Right atrium auricular region (tissue), 2 donors: Measurements from ENCODE around the gene TMEM245. TPM values are rescaled to one million over a fixed set of nuclear protein-coding genes. Genes with fewer than 3 reads are reported as not detected.

Experiments used
- DNase-seq: peaks from one replicate; pipeline ENCODE4 v3.0.0-alpha.2; 2019; ENCODE audit warnings: low spot score
- H3K27ac ChIP-seq, 2 donors: fragments of 200-600 bp; sonication (generic); 1 replicate in 1 of 2; 2 replicates in 1 of 2; pipeline ENCODE4 v1.5.1; 2016 to 2019
- H3K27me3 ChIP-seq, 2 donors: fragments of 200-600 bp; sonication (generic); one replicate each; pipeline versions ENCODE4 v1.5.1 to v1.6.0; 2017 to 2019
- H3K36me3 ChIP-seq: fragments of 200-600 bp; sonication (generic); one replicate; pipeline ENCODE4 v1.5.1; 2016
- H3K4me1 ChIP-seq, 2 donors: fragments of 200-600 bp; sonication (generic); one replicate each; pipeline versions ENCODE4 v1.5.1 to v1.6.0; 2017 to 2019
- H3K4me3 ChIP-seq, 2 donors: fragments of 200-600 bp; sonication (generic); 1 replicate in 1 of 2; 2 replicates in 1 of 2; pipeline ENCODE4 v1.5.1; 2017 to 2019; ENCODE audit warnings: mild to moderate bottlenecking in 1 of 2, moderate library complexity in 1 of 2
- H3K9me3 ChIP-seq, 2 donors: fragments of 200-600 bp; sonication (generic); one replicate each; pipeline ENCODE4 v1.5.1; 2019
- CTCF ChIP-seq, 2 donors: fragments of 200-600 bp; sonication (generic); IDR thresholded peaks; one replicate each; pipeline ENCODE4 v1.5.1; 2019; ENCODE audit warnings: antibody characterized with exemption in 2 of 2
- total RNA-seq, 2 donors: library from RNA; depleted of rRNA; stranded (reverse); fragments of >200 nt; gene quantifications; one replicate each; pipeline ENCODE4 v1.1.0, GENCODE V29; 2016

TMEM245 gene
- total RNA-seq, 2 donors from 2014 or later, result 89.0 to 95.1 TPM

- H3K27me3 ChIP-seq, result no peaks in the 10 kb centered on the region
- H3K36me3 ChIP-seq, result peaks cover 9% of the 10 kb centered on the region
- no peaks in the 10 kb centered on the region for H3K9me3 ChIP-seq
- DNase-seq, result no peak
- H3K27ac ChIP-seq, result no peak overlapping the region
- no peak overlapping the region for H3K4me3 ChIP-seq
- TF ChIP-seq CTCF (IDR thresholded peaks at IDR 0.05), result no peak
- peaks cover 0 to 53% of the 10 kb centered on the region in 2 donors for H3K4me1 ChIP-seq
Measured at GRCh38 chr9:109019420-109019819, 100.3 kb downstream of the TMEM245 start.

GRCh38 chr9:109017493-109017892, 102.3 kb downstream of the TMEM245 start:
- H3K4me3 ChIP-seq, result no peak overlapping the region
- H3K27me3 ChIP-seq, result no peaks in the 10 kb centered on the region
- TF ChIP-seq CTCF (IDR thresholded peaks at IDR 0.05), result no peak
- DNase-seq, result no peak
- peaks cover 9% of the 10 kb centered on the region for H3K36me3 ChIP-seq
- peak overlapping the region in 1 of 2 donors; percentile 38 for H3K27ac ChIP-seq
- no peaks in the 10 kb centered on the region for H3K9me3 ChIP-seq
- peaks cover 0 to 46% of the 10 kb centered on the region in 2 donors for H3K4me1 ChIP-seq

- no peak for DNase-seq
- Histone ChIP-seq H3K27ac (peak overlapping the region in 1 of 2 donors; percentile 38), H3K4me1 (peaks cover 0 to 43% of the 10 kb centered on the region in 2 donors), H3K4me3 (no peak overlapping the region), H3K27me3 (no peaks in the 10 kb centered on the region), H3K36me3 (peaks cover 9% of the 10 kb centered on the region), H3K9me3 (no peaks in the 10 kb centered on the region)
- no peak for TF ChIP-seq CTCF (IDR thresholded peaks at IDR 0.05)
Measured at GRCh38 chr9:109017061-109017460, 102.7 kb downstream of the TMEM245 start.

GRCh38 chr9:109016132-109016531, 103.6 kb downstream of the TMEM245 start:
- DNase-seq, result no peak
- Histone ChIP-seq H3K4me1 (peaks cover 0 to 50% of the 10 kb centered on the region in 2 donors), H3K9me3 (no peaks in the 10 kb centered on the region), H3K36me3 (peaks cover 9% of the 10 kb centered on the region), H3K27ac (no peak overlapping the region), H3K27me3 (no peaks in the 10 kb centered on the region), H3K4me3 (no peak overlapping the region)
- no peak for TF ChIP-seq CTCF (IDR thresholded peaks at IDR 0.05)

- peaks cover 0 to 54% of the 10 kb centered on the region in 2 donors for H3K4me1 ChIP-seq
- TF ChIP-seq CTCF (IDR thresholded peaks at IDR 0.05), result no peak
- no peak overlapping the region for H3K4me3 ChIP-seq
- no peaks in the 10 kb centered on the region for H3K27me3 ChIP-seq
- H3K9me3 ChIP-seq, result no peaks in the 10 kb centered on the region
- peak overlapping the region; percentile 94 to 95 for H3K27ac ChIP-seq
- H3K36me3 ChIP-seq, result peaks cover 9% of the 10 kb centered on the region
- no peak for DNase-seq
Measured at GRCh38 chr9:109014608-109015280, 105.0 kb downstream of the TMEM245 start.
